Measurements from ENCODE around the gene SMYD3.

The SMYD3 gene

DNA sequence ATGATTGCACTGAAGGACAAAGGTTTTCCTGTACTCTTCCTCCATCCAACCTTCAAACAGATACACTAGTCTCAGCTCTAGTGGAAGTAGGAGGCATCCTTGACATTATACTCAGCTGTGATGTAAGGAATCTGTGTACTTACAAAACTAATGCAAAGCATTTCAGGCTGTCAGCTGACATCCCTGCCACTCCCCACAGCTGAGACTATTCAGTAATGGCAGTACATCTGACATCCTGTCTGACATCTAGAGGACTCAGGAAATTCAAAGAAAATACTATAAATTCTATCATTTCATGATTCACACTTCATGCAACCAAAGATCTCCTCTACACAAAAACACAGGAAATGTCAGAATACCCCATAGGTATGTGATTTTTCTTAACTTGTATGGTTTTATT is 325.8 kb downstream of the SMYD3 start:
- H3K4me2 ChIP-seq (ENCODE audit: low read depth, low read length): no peak overlapping the region
- H3K36me3 ChIP-seq (replicated peaks; ENCODE audit: insufficient read depth, low read length): no peaks in the 10 kb centered on the region
- H3K79me2 ChIP-seq (ENCODE audit: low read length): no peaks in the 10 kb centered on the region
- H3K9me2 ChIP-seq (replicated peaks; ENCODE audit: insufficient read depth, low read length): no peaks in the 10 kb centered on the region
- no peaks in the 10 kb centered on the region for H3K9me3 ChIP-seq (replicated peaks; ENCODE audit: insufficient read depth, low read length)
- no peak overlapping the region for H3K4me3 ChIP-seq (ENCODE audit: low read length)
- H3K27me3 ChIP-seq (replicated peaks; ENCODE audit: insufficient read depth, low read length): no peaks in the 10 kb centered on the region
- TF ChIP-seq EZH2 (optimal IDR thresholded peaks at IDR 0.05; ENCODE audit: low read depth, low read length): no peak
- TF ChIP-seq EZH2phosphoT487 (IDR thresholded peaks at IDR 0.05; ENCODE audit: low read length): no peak
- TF ChIP-seq, protein P1, sequence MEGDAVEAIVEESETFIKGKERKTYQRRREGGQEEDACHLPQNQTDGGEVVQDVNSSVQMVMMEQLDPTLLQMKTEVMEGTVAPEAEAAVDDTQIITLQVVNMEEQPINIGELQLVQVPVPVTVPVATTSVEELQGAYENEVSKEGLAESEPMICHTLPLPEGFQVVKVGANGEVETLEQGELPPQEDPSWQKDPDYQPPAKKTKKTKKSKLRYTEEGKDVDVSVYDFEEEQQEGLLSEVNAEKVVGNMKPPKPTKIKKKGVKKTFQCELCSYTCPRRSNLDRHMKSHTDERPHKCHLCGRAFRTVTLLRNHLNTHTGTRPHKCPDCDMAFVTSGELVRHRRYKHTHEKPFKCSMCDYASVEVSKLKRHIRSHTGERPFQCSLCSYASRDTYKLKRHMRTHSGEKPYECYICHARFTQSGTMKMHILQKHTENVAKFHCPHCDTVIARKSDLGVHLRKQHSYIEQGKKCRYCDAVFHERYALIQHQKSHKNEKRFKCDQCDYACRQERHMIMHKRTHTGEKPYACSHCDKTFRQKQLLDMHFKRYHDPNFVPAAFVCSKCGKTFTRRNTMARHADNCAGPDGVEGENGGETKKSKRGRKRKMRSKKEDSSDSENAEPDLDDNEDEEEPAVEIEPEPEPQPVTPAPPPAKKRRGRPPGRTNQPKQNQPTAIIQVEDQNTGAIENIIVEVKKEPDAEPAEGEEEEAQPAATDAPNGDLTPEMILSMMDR (IDR thresholded peaks at IDR 0.05; ENCODE audit: low read length): no peak
- H4K20me1 ChIP-seq (ENCODE audit: insufficient read depth, low read length): no peaks in the 10 kb centered on the region
- H2AFZ ChIP-seq (ENCODE audit: low read length): no peak overlapping the region
- H3K27ac ChIP-seq (ENCODE audit: low read length): no peak overlapping the region
- H3F3A ChIP-seq (ENCODE audit: insufficient read depth, low read length): no peaks in the 10 kb centered on the region
- H3K4me1 ChIP-seq (ENCODE audit: low read length): no peaks in the 10 kb centered on the region
- H3K9ac ChIP-seq (ENCODE audit: low read length): no peak overlapping the region
- DNase-seq: no peak

DNA sequence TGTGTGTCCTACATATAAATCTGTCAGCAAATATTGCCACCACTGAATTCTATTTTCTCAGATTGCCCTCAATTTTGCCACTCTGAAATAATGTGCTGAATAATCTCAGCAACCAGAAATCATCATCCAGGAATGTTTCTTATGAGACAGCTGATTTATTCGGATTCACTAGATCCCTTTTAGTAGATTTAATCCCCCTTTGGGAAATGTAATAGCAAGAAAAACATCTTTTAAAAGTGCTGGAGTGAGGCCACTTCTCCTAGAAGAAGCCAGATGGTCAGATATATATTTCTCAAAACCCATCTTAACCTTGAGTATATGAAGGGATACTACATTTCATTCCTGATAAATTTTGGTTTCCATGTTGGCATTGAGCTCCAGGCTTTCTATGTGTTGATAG is 327.7 kb downstream of the SMYD3 start:
- DNase-seq: no peak

DNA sequence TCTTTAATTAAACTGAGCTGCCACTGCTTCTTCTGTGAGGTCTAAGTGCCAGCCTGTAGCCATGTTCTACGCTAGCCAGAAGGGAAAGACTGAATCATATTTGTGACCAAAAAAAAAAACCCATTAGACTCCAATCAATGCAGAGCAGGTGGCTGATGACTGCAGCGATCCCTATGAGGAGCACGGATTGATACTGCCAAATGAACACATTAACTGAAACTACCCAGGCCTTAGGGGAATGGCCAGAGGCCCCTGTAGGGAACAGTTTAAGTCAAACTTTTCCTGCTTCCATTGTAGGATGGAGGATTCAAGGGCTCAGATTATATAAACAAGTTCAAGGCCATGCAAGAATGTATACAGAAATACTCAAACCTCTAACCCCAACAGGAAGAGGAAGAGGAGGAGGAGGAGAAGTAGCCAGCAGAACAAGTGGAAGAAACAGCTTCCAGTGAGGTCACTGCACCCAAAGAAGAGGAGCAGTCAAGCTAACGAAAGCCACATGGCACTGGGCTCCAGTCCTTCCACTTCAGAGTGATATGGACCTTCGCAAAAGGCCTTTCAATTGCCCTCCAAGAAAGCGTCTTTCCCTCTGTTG is 328.3 kb downstream of the SMYD3 start:
- Histone ChIP-seq H3K27me3 (replicated peaks; ENCODE audit: insufficient read depth, low read length) (no peaks in the 10 kb centered on the region), H3K9ac (ENCODE audit: low read length) (no peak overlapping the region), H3F3A (ENCODE audit: insufficient read depth, low read length) (no peaks in the 10 kb centered on the region), H3K36me3 (replicated peaks; ENCODE audit: insufficient read depth, low read length) (no peaks in the 10 kb centered on the region), H3K79me2 (ENCODE audit: low read length) (no peaks in the 10 kb centered on the region), H2AFZ (ENCODE audit: low read length) (no peak overlapping the region), H3K4me2 (ENCODE audit: low read depth, low read length) (no peak overlapping the region), H3K9me2 (replicated peaks; ENCODE audit: insufficient read depth, low read length) (no peaks in the 10 kb centered on the region), H4K20me1 (ENCODE audit: insufficient read depth, low read length) (no peaks in the 10 kb centered on the region), H3K4me3 (ENCODE audit: low read length) (no peak overlapping the region), H3K4me1 (ENCODE audit: low read length) (no peaks in the 10 kb centered on the region), H3K27ac (ENCODE audit: low read length) (no peak overlapping the region), H3K9me3 (replicated peaks; ENCODE audit: insufficient read depth, low read length) (no peaks in the 10 kb centered on the region)
- no peak for TF ChIP-seq EZH2 (optimal IDR thresholded peaks at IDR 0.05; ENCODE audit: low read depth, low read length)
- TF ChIP-seq, protein P1 (IDR thresholded peaks at IDR 0.05; ENCODE audit: low read length): no peak
- no peak for DNase-seq

More for the DNA sequence above, 327.7 kb downstream of the SMYD3 start:
- no peaks in the 10 kb centered on the region for H3K79me2 ChIP-seq (ENCODE audit: low read length)
- H3K27me3 ChIP-seq (replicated peaks; ENCODE audit: insufficient read depth, low read length): no peaks in the 10 kb centered on the region
- H2AFZ ChIP-seq (ENCODE audit: low read length): no peak overlapping the region
- H3K9me2 ChIP-seq (replicated peaks; ENCODE audit: insufficient read depth, low read length): no peaks in the 10 kb centered on the region
- no peaks in the 10 kb centered on the region for H3K4me1 ChIP-seq (ENCODE audit: low read length)
- H3K4me3 ChIP-seq (ENCODE audit: low read length): no peak overlapping the region
- H3K9ac ChIP-seq (ENCODE audit: low read length): no peak overlapping the region
- no peaks in the 10 kb centered on the region for H3K36me3 ChIP-seq (replicated peaks; ENCODE audit: insufficient read depth, low read length)
- no peaks in the 10 kb centered on the region for H3K9me3 ChIP-seq (replicated peaks; ENCODE audit: insufficient read depth, low read length)
- H3F3A ChIP-seq (ENCODE audit: insufficient read depth, low read length): no peaks in the 10 kb centered on the region
- no peak overlapping the region for H3K4me2 ChIP-seq (ENCODE audit: low read depth, low read length)
- H3K27ac ChIP-seq (ENCODE audit: low read length): no peak overlapping the region
- no peak for TF ChIP-seq EZH2phosphoT487 (IDR thresholded peaks at IDR 0.05; ENCODE audit: low read length)
- no peak for TF ChIP-seq EZH2 (optimal IDR thresholded peaks at IDR 0.05; ENCODE audit: low read depth, low read length)
- TF ChIP-seq, protein P1 (IDR thresholded peaks at IDR 0.05; ENCODE audit: low read length): no peak
- no peaks in the 10 kb centered on the region for H4K20me1 ChIP-seq (ENCODE audit: insufficient read depth, low read length)
